OCI-LY7 (cell line): ENCODE results near the gene NUP210.

Experiments used
- EZH2phosphoT487 ChIP-seq: fragments of 200-600 bp; sonication (generic); IDR thresholded peaks from 2 replicates; pipeline ENCODE4 v1.6.1; 2018; ENCODE audit warnings: low read depth, borderline replicate concordance, mild to moderate bottlenecking, mixed run types, antibody characterized with exemption, low read length, moderate library complexity, mixed read lengths
- TF ChIP-seq, protein P1 (sequence below): fragments of 200-600 bp; sonication (generic); conservative IDR thresholded peaks from 2 replicates; pipeline ENCODE4 v1.5.1; 2014; ENCODE audit warnings: mild to moderate bottlenecking, antibody characterized with exemption, low read length, moderate library complexity, mixed read lengths

DNA sequence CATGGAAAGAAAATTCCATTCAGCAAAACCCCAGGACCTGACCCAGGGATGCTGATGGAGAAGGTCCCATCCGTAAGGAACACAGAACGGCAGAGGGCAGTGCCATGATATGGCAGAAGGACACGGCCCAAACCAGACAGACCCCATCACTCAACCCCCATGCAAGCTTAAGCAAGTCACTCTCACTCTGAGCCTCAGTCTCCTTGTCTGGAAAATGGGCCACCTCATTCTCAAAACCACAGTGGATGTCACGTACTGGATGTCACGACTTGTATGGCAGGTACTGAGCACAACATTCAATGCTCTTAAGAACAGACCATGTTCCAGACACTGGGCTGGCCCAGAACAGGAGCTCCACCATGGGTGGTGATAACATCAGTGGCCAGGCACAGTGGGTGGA is 90.4 kb downstream of the NUP210 start:
- TF ChIP-seq, protein P1, sequence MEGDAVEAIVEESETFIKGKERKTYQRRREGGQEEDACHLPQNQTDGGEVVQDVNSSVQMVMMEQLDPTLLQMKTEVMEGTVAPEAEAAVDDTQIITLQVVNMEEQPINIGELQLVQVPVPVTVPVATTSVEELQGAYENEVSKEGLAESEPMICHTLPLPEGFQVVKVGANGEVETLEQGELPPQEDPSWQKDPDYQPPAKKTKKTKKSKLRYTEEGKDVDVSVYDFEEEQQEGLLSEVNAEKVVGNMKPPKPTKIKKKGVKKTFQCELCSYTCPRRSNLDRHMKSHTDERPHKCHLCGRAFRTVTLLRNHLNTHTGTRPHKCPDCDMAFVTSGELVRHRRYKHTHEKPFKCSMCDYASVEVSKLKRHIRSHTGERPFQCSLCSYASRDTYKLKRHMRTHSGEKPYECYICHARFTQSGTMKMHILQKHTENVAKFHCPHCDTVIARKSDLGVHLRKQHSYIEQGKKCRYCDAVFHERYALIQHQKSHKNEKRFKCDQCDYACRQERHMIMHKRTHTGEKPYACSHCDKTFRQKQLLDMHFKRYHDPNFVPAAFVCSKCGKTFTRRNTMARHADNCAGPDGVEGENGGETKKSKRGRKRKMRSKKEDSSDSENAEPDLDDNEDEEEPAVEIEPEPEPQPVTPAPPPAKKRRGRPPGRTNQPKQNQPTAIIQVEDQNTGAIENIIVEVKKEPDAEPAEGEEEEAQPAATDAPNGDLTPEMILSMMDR, result no peak
- no peak for TF ChIP-seq EZH2phosphoT487
